ENCODE data around the gene MICAL2. TPM values are rescaled to one million over a fixed set of nuclear protein-coding genes. Genes with fewer than 3 reads are reported as not detected.

Gene MICAL2
- total RNA-seq, 2 experiments from 2014 or later, result not detected

- POLR2A ChIA-PET, result interaction anchor here (0.8 to 1.4 kb wide), 2 partner anchors 11 kb away, joined by 3 read pairs; no protein-coding TSS in a partner anchor
- intact Hi-C loops (cut with micrococcal nuclease; ENCODE audit: unreplicated experiment), result no loop called here
Observed at GRCh38 chr11:12200991-12201985, 90.9 kb downstream of the MICAL2 start.

GRCh38 chr11:12202661-12203310 is 92.4 kb downstream of the MICAL2 start:
- ChIA-PET CTCF (ENCODE audit: unreplicated experiment) (no interaction called here), POLR2A (interaction anchor here (0.8 kb wide), 1 partner anchor 9 kb away, joined by 3 read pairs; no protein-coding TSS in a partner anchor)

More at GRCh38 chr11:12200991-12201985, 90.9 kb downstream of the MICAL2 start:
- H4K20me1 ChIP-seq (ENCODE audit: insufficient read depth, low read length), result no peaks in the 10 kb centered on the region
- no peaks in the 10 kb centered on the region for H3K9me3 ChIP-seq (ENCODE audit: low read length)
- H3K79me2 ChIP-seq (ENCODE audit: insufficient read depth, low read depth, low read length), result no peaks in the 10 kb centered on the region
- no peak overlapping the region for H3K27ac ChIP-seq (ENCODE audit: low read depth, low read length, poor library complexity, severe bottlenecking)
- H3K4me2 ChIP-seq (ENCODE audit: low read length), result no peak overlapping the region
- CTCF ChIA-PET (ENCODE audit: unreplicated experiment), result interaction anchor here (0.7 kb wide), 1 partner anchor 706 kb away, joined by 3 read pairs; no protein-coding TSS in a partner anchor
- DNase-seq (ENCODE audit: low spot score), result no peak
- H3K4me1 ChIP-seq (ENCODE audit: insufficient read depth, low read length, poor library complexity, severe bottlenecking), result no peaks in the 10 kb centered on the region
- no peaks in the 10 kb centered on the region for H3K9me2 ChIP-seq (ENCODE audit: insufficient read depth, low read length)
- no peak overlapping the region for H3K4me3 ChIP-seq (ENCODE audit: low read depth, low read length, poor library complexity, severe bottlenecking)
- TF ChIP-seq, protein P1, sequence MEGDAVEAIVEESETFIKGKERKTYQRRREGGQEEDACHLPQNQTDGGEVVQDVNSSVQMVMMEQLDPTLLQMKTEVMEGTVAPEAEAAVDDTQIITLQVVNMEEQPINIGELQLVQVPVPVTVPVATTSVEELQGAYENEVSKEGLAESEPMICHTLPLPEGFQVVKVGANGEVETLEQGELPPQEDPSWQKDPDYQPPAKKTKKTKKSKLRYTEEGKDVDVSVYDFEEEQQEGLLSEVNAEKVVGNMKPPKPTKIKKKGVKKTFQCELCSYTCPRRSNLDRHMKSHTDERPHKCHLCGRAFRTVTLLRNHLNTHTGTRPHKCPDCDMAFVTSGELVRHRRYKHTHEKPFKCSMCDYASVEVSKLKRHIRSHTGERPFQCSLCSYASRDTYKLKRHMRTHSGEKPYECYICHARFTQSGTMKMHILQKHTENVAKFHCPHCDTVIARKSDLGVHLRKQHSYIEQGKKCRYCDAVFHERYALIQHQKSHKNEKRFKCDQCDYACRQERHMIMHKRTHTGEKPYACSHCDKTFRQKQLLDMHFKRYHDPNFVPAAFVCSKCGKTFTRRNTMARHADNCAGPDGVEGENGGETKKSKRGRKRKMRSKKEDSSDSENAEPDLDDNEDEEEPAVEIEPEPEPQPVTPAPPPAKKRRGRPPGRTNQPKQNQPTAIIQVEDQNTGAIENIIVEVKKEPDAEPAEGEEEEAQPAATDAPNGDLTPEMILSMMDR (conservative IDR thresholded peaks at IDR 0.05; ENCODE audit: low read length), result no peak
- TF ChIP-seq EZH2phosphoT487 (IDR thresholded peaks at IDR 0.05; ENCODE audit: borderline replicate concordance, low read depth, low read length), result no peak
- no TSS peak for BruUV-seq (replicated peaks)
- H2AFZ ChIP-seq (ENCODE audit: low read length), result no peak overlapping the region
- no peaks in the 10 kb centered on the region for H3K36me3 ChIP-seq (ENCODE audit: insufficient read depth, low read length)

More at GRCh38 chr11:12202661-12203310, 92.4 kb downstream of the MICAL2 start:
- Histone ChIP-seq H3K4me1 (ENCODE audit: insufficient read depth, low read length, poor library complexity, severe bottlenecking) (no peaks in the 10 kb centered on the region), H3K27ac (ENCODE audit: low read depth, low read length, poor library complexity, severe bottlenecking) (no peak overlapping the region), H2AFZ (ENCODE audit: low read length) (no peak overlapping the region), H3K4me3 (ENCODE audit: low read depth, low read length, poor library complexity, severe bottlenecking) (no peak overlapping the region), H4K20me1 (ENCODE audit: insufficient read depth, low read length) (no peaks in the 10 kb centered on the region), H3K36me3 (ENCODE audit: insufficient read depth, low read length) (no peaks in the 10 kb centered on the region), H3K79me2 (ENCODE audit: insufficient read depth, low read depth, low read length) (no peaks in the 10 kb centered on the region), H3K9me2 (ENCODE audit: insufficient read depth, low read length) (no peaks in the 10 kb centered on the region), H3K4me2 (ENCODE audit: low read length) (no peak overlapping the region), H3K9me3 (ENCODE audit: low read length) (no peaks in the 10 kb centered on the region)
- BruUV-seq (replicated peaks), result no TSS peak
- no peak for DNase-seq (ENCODE audit: low spot score)
- TF ChIP-seq, protein P1 (conservative IDR thresholded peaks at IDR 0.05; ENCODE audit: low read length), result no peak
- no peak for TF ChIP-seq EZH2phosphoT487 (IDR thresholded peaks at IDR 0.05; ENCODE audit: borderline replicate concordance, low read depth, low read length)
- intact Hi-C loops (cut with micrococcal nuclease; ENCODE audit: unreplicated experiment), result no loop called here

All from OCI-LY7 (cell line).